ENCODE measurements around the gene HMGB2. TPM values are rescaled to one million over a fixed set of nuclear protein-coding genes. Genes with fewer than 3 reads are reported as not detected.

The HMGB2 gene
- total RNA-seq, 1 donor from 2014 or later: 101 TPM

GRCh38 chr4:173334891-173335752, 964 bp upstream of the HMGB2 start:
- DNase-seq (ENCODE audit: low read depth in 2 of 2): peak in 1 of 2 donors; percentile 74

- DNase-seq (ENCODE audit: low read depth in 2 of 2): peak in 1 of 2 donors; percentile 47
These were observed 487 bp downstream of the HMGB2 start for GRCh38 chr4:173333658-173334084.

- peak in 1 of 2 donors; percentile 14 for DNase-seq (ENCODE audit: low read depth in 2 of 2)
These were observed 1.0 kb downstream of the HMGB2 start for GRCh38 chr4:173332963-173333657.

- DNase-seq (ENCODE audit: low read depth in 2 of 2): peak in 1 of 2 donors; percentile 32
These were observed 2.1 kb downstream of the HMGB2 start for GRCh38 chr4:173332021-173332487.

GRCh38 chr4:173330590-173330989, 3.6 kb downstream of the HMGB2 start:
- DNase-seq (ENCODE audit: low read depth in 2 of 2): no peak

DNA sequence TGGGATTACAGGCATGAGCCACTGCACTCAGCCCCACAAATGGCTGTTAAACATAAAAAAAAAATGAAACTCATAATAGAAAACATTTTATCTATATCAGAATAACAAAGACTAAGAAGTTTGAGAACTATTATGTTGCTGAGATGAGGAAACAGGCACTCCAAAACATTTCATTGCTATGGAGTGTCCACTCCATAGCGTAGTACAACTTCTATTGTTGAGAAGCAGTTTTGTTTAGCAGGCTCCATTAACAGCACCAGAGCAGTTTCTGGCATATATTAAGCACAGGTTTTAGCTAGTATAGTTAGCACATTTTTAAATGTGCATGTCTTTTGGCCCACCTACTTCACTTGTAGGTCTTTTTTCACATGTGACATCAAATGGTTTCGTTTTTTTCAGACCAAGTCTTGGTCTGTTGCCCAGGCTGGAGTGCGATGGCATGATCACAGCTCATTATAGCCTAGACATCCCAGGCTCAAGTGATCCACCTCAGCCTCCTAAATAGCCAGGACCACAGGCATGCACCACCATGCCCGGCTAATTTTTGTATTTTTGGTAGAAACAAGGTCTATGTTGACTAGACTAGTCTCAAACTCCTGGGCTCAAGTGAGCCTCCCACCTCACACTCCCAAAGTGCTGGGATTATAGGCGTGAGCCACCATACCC, 5.8 kb downstream of the HMGB2 start:
- no peak for DNase-seq (ENCODE audit: low read depth in 2 of 2)

DNA sequence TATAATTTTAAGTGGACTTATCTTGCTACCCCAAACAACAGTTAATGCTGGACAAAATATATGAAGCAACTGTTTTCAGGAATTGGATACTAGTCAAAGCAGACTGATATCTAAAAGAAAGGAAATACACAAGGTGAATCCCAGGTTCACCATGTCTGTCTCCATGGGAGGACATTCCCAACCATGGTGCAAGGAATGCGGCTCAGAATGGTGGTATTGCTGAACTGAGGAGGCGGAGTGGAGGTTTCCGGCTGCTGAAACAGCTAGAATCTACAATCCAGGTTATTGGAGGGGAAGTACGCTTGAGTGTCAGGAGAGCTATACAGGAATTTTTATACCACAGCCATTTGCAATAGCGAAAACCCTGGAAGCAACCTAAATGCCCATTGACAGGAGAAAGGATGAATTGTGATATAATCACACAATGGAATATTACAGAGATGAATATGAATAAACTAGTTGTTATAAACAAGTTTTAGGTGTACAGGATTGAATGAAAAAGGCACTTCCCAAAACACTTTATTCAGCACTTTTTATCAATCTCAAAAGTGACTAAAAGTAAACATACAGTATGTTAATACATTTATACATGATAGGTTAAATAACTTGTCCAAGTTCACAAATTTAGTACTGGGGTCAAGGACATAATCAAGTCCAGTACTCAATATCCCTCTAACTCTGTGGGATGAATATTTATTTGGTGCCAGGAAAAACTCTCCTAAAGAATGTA, 9.0 kb downstream of the HMGB2 start:
- no peak for DNase-seq (ENCODE audit: low read depth in 2 of 2)

DNA sequence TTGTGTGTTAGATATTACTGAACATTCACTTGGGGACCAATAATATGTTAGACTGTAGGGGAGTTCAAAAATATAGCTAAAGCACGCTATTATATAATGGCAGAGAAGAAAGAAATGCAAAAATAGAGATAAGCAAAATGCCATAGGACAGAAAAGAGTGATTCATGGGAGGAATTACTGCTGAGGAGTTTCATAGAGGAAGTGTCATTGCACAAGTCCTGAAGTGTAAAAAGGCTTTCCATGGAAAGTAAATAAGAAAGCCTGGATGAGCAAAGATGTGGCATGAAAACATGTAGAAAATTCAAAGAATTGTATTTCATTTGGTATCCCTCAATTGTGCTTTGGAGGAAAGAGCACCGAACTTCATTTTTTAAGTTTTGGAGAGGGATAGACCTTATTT, 14.5 kb downstream of the HMGB2 start:
- no peak for DNase-seq (ENCODE audit: low read depth in 2 of 2)

GRCh38 chr4:173318648-173319211, 15.4 kb downstream of the HMGB2 start:
- peak; percentile 46 to 59 for DNase-seq (ENCODE audit: low read depth in 2 of 2)

GRCh38 chr4:173318240-173318639, 15.9 kb downstream of the HMGB2 start:
- no peak for DNase-seq (ENCODE audit: low read depth in 2 of 2)

DNA sequence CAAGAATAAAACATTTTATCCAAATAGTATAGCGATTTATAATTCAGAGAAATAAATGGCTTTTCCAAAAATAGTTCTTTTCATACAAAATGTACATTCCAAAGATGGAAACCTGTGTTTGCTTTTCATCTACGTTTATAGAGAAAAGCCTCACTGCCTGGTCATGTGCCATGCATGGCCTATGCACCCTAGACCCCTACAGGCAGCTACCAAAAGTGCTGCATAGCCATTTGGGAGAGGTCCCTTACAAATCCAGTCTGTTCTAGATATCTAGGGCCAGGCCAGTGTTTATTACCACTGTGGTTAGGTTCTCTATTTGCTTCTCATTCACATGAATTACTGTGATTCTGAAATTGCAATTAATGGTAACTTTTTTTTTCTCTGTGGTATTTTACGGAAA, 17.2 kb downstream of the HMGB2 start:
- no peak for DNase-seq (ENCODE audit: low read depth in 2 of 2)

- no peak for DNase-seq (ENCODE audit: low read depth in 2 of 2)
These were observed 18.1 kb downstream of the HMGB2 start for GRCh38 chr4:173316060-173316459.

- DNase-seq (ENCODE audit: low read depth in 2 of 2): no peak
These were observed 19.4 kb downstream of the HMGB2 start for GRCh38 chr4:173314715-173315114.

- no peak for DNase-seq (ENCODE audit: low read depth in 2 of 2)
These were observed 22.8 kb downstream of the HMGB2 start for GRCh38 chr4:173311368-173311767.

- DNase-seq (ENCODE audit: low read depth in 2 of 2): no peak
These were observed 26.4 kb downstream of the HMGB2 start for GRCh38 chr4:173307778-173308177.

- peak in 1 of 2 donors; percentile 34 for DNase-seq (ENCODE audit: low read depth in 2 of 2)
These were observed 32.5 kb downstream of the HMGB2 start for GRCh38 chr4:173301518-173302201.

DNA sequence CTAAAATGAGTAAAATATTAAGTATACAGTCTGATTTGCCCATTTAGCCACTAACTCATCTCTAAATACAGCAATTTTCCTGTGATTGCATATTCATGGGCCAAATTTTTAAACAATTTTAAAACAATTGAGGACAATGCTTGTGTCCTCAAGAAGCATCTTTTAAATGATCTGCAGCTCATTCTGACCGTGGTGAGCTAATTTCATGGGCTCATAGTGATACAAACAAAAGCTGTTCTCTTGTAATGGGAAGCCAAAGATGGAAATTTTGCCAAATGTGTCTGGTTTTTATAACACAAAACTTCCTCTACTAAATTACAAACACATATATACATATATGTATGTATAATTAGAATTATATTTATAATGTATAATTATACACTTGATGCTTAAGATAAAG, 39.7 kb downstream of the HMGB2 start:
- no peak for DNase-seq (ENCODE audit: low read depth in 2 of 2)

GRCh38 chr4:173293663-173294062, 40.5 kb downstream of the HMGB2 start:
- DNase-seq (ENCODE audit: low read depth in 2 of 2): no peak

- no peak for DNase-seq (ENCODE audit: low read depth in 2 of 2)
These were observed 42.3 kb downstream of the HMGB2 start for GRCh38 chr4:173291899-173292298.

DNA sequence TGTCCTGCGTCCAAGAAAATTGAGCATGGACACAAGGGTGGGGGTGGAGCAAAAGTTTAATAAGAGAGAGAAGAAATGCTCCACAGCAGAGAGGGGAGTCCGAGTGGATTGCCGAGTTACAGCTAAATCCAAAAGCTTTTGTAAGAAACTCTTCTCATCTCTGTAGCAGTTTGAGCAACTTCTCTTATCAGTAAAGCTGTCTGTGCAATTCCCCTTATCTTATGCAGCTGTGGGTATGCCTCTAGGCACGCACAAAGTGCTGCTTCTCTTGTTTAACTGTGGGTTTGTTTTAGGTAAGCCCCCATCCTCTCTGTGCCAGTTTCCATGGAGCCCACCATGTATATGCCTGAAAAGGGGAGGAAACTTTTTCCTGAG, 44.8 kb downstream of the HMGB2 start:
- DNase-seq (ENCODE audit: low read depth in 2 of 2): no peak
